ENCODE data around the gene MTHFD2L.

Gene MTHFD2L

GRCh38 chr4:74157561-74158465 lies at the start of gene MTHFD2L:
Gene MTHFD2L (plus strand): TSS chr4:74158118. CDS start chr4:74158139, 21 bp downstream.
- Histone ChIP-seq H3K27ac (ENCODE audit: low read length) (peak within 1 kb of the TSS; percentile 83), H3K9ac (ENCODE audit: low read depth, low read length) (peak within 1 kb of the TSS; percentile 90), H3K4me3 (ENCODE audit: low read length) (peak within 1 kb of the TSS; percentile 76), H3K9me3 (ENCODE audit: insufficient read depth, low read depth, low read length) (no peaks in the 10 kb centered on the region), H3K36me3 (ENCODE audit: insufficient read depth, low read depth, low read length) (peaks cover 29% of the 10 kb centered on the region), H3K4me1 (ENCODE audit: insufficient read depth, low read length) (peaks cover 13% of the 10 kb centered on the region), H3K27me3 (ENCODE audit: insufficient read depth, low read length) (no peaks in the 10 kb centered on the region)

- no peaks in the 10 kb centered on the region for H3K36me3 ChIP-seq (ENCODE audit: insufficient read depth, low read depth, low read length)
- H3K4me1 ChIP-seq (ENCODE audit: insufficient read depth, low read length): peaks cover 6% of the 10 kb centered on the region; the same call in 1 of the 2 replicates
- no peak overlapping the region for H3K9ac ChIP-seq (ENCODE audit: low read depth, low read length)
- no peaks in the 10 kb centered on the region for H3K27me3 ChIP-seq (ENCODE audit: insufficient read depth, low read length)
- no peak overlapping the region for H3K4me3 ChIP-seq (ENCODE audit: low read length)
- no peaks in the 10 kb centered on the region for H3K9me3 ChIP-seq (ENCODE audit: insufficient read depth, low read depth, low read length)
- H3K27ac ChIP-seq (ENCODE audit: low read length): no peak overlapping the region
Measured at GRCh38 chr4:74108457-74109115, 49.3 kb upstream of the MTHFD2L start.

- Histone ChIP-seq H3K9ac (ENCODE audit: low read depth, low read length) (no peak overlapping the region), H3K27me3 (ENCODE audit: insufficient read depth, low read length) (no peaks in the 10 kb centered on the region), H3K9me3 (ENCODE audit: insufficient read depth, low read depth, low read length) (no peaks in the 10 kb centered on the region)
Measured at GRCh38 chr4:74109116-74109869, 48.6 kb upstream of the MTHFD2L start.

GRCh38 chr4:74109870-74110605 lies 47.9 kb upstream of the MTHFD2L start:
- H3K27ac ChIP-seq (ENCODE audit: low read length): no peak overlapping the region
- no peaks in the 10 kb centered on the region for H3K36me3 ChIP-seq (ENCODE audit: insufficient read depth, low read depth, low read length)
- peaks cover 6% of the 10 kb centered on the region; the same call in 1 of the 2 replicates for H3K4me1 ChIP-seq (ENCODE audit: insufficient read depth, low read length)
- H3K9ac ChIP-seq (ENCODE audit: low read depth, low read length): no peak overlapping the region
- H3K4me3 ChIP-seq (ENCODE audit: low read length): no peak overlapping the region
- H3K9me3 ChIP-seq (ENCODE audit: insufficient read depth, low read depth, low read length): no peaks in the 10 kb centered on the region
- no peaks in the 10 kb centered on the region for H3K27me3 ChIP-seq (ENCODE audit: insufficient read depth, low read length)

More at GRCh38 chr4:74109116-74109869, 48.6 kb upstream of the MTHFD2L start:
- Histone ChIP-seq H3K4me1 (ENCODE audit: insufficient read depth, low read length) (peaks cover 6% of the 10 kb centered on the region; the same call in 1 of the 2 replicates), H3K36me3 (ENCODE audit: insufficient read depth, low read depth, low read length) (no peaks in the 10 kb centered on the region), H3K4me3 (ENCODE audit: low read length) (no peak overlapping the region), H3K27ac (ENCODE audit: low read length) (no peak overlapping the region)

GRCh38 chr4:74110670-74111069 lies 47.2 kb upstream of the MTHFD2L start:
- no peak overlapping the region for H3K4me3 ChIP-seq (ENCODE audit: low read length)
- H3K27ac ChIP-seq (ENCODE audit: low read length): no peak overlapping the region
- H3K9me3 ChIP-seq (ENCODE audit: insufficient read depth, low read depth, low read length): no peaks in the 10 kb centered on the region
- H3K27me3 ChIP-seq (ENCODE audit: insufficient read depth, low read length): no peaks in the 10 kb centered on the region
- no peak overlapping the region for H3K9ac ChIP-seq (ENCODE audit: low read depth, low read length)
- H3K36me3 ChIP-seq (ENCODE audit: insufficient read depth, low read depth, low read length): no peaks in the 10 kb centered on the region
- H3K4me1 ChIP-seq (ENCODE audit: insufficient read depth, low read length): peaks cover 6% of the 10 kb centered on the region; the same call in 1 of the 2 replicates

- Histone ChIP-seq H3K9ac (ENCODE audit: low read depth, low read length) (no peak overlapping the region), H3K9me3 (ENCODE audit: insufficient read depth, low read depth, low read length) (no peaks in the 10 kb centered on the region), H3K4me3 (ENCODE audit: low read length) (no peak overlapping the region), H3K4me1 (ENCODE audit: insufficient read depth, low read length) (peaks cover 6% of the 10 kb centered on the region; the same call in 1 of the 2 replicates), H3K27ac (ENCODE audit: low read length) (no peak overlapping the region), H3K27me3 (ENCODE audit: insufficient read depth, low read length) (no peaks in the 10 kb centered on the region), H3K36me3 (ENCODE audit: insufficient read depth, low read depth, low read length) (no peaks in the 10 kb centered on the region)
Measured at GRCh38 chr4:74111306-74111975, 46.5 kb upstream of the MTHFD2L start.

GRCh38 chr4:74111990-74112389 lies 45.9 kb upstream of the MTHFD2L start:
- H3K9ac ChIP-seq (ENCODE audit: low read depth, low read length): no peak overlapping the region
- H3K27me3 ChIP-seq (ENCODE audit: insufficient read depth, low read length): no peaks in the 10 kb centered on the region
- H3K27ac ChIP-seq (ENCODE audit: low read length): no peak overlapping the region
- H3K9me3 ChIP-seq (ENCODE audit: insufficient read depth, low read depth, low read length): no peaks in the 10 kb centered on the region
- peaks cover 6% of the 10 kb centered on the region; the same call in 1 of the 2 replicates for H3K4me1 ChIP-seq (ENCODE audit: insufficient read depth, low read length)
- H3K36me3 ChIP-seq (ENCODE audit: insufficient read depth, low read depth, low read length): no peaks in the 10 kb centered on the region
- no peak overlapping the region for H3K4me3 ChIP-seq (ENCODE audit: low read length)

- no peak overlapping the region for H3K9ac ChIP-seq (ENCODE audit: low read depth, low read length)
- no peak overlapping the region for H3K4me3 ChIP-seq (ENCODE audit: low read length)
- no peaks in the 10 kb centered on the region for H3K9me3 ChIP-seq (ENCODE audit: insufficient read depth, low read depth, low read length)
- peaks cover 6% of the 10 kb centered on the region; the same call in 1 of the 2 replicates for H3K4me1 ChIP-seq (ENCODE audit: insufficient read depth, low read length)
- H3K27me3 ChIP-seq (ENCODE audit: insufficient read depth, low read length): no peaks in the 10 kb centered on the region
- H3K36me3 ChIP-seq (ENCODE audit: insufficient read depth, low read depth, low read length): no peaks in the 10 kb centered on the region
- no peak overlapping the region for H3K27ac ChIP-seq (ENCODE audit: low read length)
Measured at GRCh38 chr4:74112399-74113105, 45.4 kb upstream of the MTHFD2L start.

- Histone ChIP-seq H3K9me3 (ENCODE audit: insufficient read depth, low read depth, low read length) (no peaks in the 10 kb centered on the region), H3K27ac (ENCODE audit: low read length) (no peak overlapping the region), H3K9ac (ENCODE audit: low read depth, low read length) (no peak overlapping the region), H3K36me3 (ENCODE audit: insufficient read depth, low read depth, low read length) (no peaks in the 10 kb centered on the region), H3K4me3 (ENCODE audit: low read length) (no peak overlapping the region), H3K4me1 (ENCODE audit: insufficient read depth, low read length) (peaks cover 6% of the 10 kb centered on the region; the same call in 1 of the 2 replicates), H3K27me3 (ENCODE audit: insufficient read depth, low read length) (no peaks in the 10 kb centered on the region)
Measured at GRCh38 chr4:74114234-74114633, 43.7 kb upstream of the MTHFD2L start.

- no peak overlapping the region for H3K4me3 ChIP-seq (ENCODE audit: low read length)
- no peaks in the 10 kb centered on the region for H3K9me3 ChIP-seq (ENCODE audit: insufficient read depth, low read depth, low read length)
- H3K27me3 ChIP-seq (ENCODE audit: insufficient read depth, low read length): no peaks in the 10 kb centered on the region
- no peak overlapping the region for H3K27ac ChIP-seq (ENCODE audit: low read length)
- H3K36me3 ChIP-seq (ENCODE audit: insufficient read depth, low read depth, low read length): no peaks in the 10 kb centered on the region
- H3K9ac ChIP-seq (ENCODE audit: low read depth, low read length): no peak overlapping the region
- H3K4me1 ChIP-seq (ENCODE audit: insufficient read depth, low read length): no peaks in the 10 kb centered on the region
Measured at GRCh38 chr4:74117024-74117534, 40.8 kb upstream of the MTHFD2L start.

Data from iPS-20b (cell line).